GM21381 (cell line): ENCODE data around the gene HJV.

ENCODE experiments used
- ATAC-seq: cut with Tn5 transposase; IDR thresholded peaks from one replicate; pipeline ENCODE4 v1.9.1; 2021; ENCODE audit warnings: mild to moderate bottlenecking, moderate library complexity; ENCODE audit not compliant: unreplicated experiment

HJV gene

GRCh38 chr1:145994391-145995120 lies 27.0 kb downstream of the HJV start:
- ATAC-seq, result no peak

- no peak for ATAC-seq
Observed at GRCh38 chr1:145993618-145994390, 27.7 kb downstream of the HJV start.

- ATAC-seq, result no peak
Observed at GRCh38 chr1:145992958-145993617, 28.4 kb downstream of the HJV start.

GRCh38 chr1:145992502-145992936 lies 29.0 kb downstream of the HJV start:
- no peak for ATAC-seq

GRCh38 chr1:145991735-145992412 lies 29.7 kb downstream of the HJV start:
- ATAC-seq, result no peak

DNA sequence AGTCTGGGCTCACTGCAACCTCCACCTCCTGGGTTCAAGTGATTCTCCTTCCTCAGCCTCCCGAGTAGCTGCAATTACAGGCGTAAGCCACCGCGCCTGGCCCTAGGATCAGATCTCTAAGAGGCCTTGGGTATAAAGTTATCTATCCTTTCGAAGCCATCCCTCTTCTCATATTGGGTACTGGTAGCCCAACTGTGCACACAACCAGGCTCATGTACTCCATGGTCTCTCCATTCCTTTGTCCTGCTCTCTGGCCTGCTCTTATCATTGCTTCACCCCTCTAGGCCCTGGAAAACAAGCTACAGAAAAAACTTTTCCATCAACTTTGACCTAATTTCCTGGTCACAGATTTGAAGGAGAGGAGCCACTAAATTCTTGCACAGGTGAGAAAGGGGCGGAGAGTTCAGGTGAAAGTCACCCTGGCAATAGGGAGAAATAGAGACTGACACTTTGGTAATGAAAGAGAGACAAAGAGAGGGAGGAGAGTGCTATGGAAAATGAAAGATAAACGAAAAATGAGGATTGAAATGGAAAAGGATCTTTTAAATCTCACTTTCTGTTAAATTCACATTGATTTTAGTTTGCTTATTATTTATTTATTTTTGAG lies 31.2 kb downstream of the HJV start:
- ATAC-seq, result no peak

GRCh38 chr1:145988773-145989172 lies 32.8 kb downstream of the HJV start:
- ATAC-seq, result no peak

- no peak for ATAC-seq
Observed at GRCh38 chr1:145987926-145988325, 33.6 kb downstream of the HJV start.

DNA sequence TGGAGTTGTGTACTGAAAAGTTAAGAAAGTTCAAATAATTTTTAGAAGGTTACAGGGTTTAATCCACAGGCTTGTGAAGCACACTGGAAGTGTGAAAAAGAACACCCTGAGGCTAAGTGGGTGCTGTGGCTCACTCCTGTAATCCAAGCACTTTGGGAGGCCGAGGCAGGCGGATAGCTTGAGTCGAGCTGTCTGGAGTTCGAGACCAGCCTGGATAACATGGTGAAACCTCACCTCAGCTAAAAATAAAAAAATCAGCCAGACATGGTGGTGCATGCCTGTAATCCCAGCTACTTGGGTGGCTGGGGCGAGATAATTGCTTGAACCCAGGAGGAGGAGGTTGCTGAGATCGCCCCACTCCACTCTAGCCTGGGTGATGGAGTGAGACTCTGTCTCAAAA lies 35.0 kb downstream of the HJV start:
- ATAC-seq, result no peak

DNA sequence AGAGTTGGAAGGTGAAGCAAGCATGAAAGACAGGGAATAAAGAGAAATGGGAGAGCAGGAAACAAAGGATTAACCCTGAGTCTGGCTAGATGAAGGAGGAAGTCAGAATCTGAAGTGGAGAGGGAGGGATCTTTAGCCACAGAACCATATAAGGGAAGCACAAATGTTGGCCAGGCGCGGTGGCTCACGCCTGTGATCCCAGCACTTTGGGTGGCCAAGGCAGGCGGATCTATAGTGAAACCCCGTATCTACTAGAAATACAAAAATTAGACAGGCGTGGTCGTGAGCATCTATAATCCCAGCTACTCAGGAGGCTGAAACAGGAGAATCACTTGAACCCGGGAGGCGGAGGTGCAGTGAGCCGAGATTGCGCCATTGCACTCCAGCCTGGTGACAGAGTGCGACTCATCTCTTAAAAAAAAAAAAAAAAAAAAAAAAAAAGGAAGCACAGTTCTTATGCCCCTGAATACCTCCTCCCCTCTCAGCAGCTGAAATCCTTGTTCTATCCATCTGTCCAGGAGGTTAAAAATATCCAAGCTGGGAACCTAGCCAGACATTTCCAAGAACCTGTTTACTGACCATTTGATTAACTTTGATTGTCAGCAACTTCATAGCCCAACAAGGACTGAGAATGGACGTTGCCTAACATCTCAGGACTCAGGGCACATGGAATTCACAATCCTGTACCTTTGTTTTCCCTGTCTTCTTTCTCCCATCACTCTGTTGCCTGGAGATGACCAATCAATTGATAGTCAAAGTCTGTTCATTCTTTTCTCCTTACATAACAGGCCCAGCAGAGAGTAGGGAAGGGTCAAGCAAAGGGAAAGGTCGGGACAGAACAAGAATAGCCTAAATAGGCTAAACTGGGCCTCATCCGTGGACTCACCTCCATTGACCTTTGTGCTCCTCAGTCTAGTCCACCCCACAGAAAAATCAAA lies 35.8 kb downstream of the HJV start:
- no peak for ATAC-seq

DNA sequence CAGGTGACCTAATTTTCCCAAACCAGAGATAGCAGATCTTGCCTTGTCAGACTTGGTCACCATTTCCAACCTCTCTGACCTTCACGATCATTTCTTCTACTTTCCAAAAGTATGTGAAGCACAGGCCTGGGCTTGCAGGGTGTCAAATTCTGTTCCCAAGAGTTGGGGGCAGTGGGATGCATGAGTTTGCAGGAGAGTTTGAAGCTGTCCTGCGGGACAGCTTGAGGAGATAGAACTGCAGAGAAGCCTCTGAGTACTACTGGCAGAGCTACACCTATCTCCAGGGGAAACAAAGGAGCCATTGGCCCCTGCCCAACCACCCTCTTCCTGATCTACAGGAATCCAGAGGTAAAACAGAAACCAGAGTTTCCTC lies 36.4 kb downstream of the HJV start:
- no peak for ATAC-seq

DNA sequence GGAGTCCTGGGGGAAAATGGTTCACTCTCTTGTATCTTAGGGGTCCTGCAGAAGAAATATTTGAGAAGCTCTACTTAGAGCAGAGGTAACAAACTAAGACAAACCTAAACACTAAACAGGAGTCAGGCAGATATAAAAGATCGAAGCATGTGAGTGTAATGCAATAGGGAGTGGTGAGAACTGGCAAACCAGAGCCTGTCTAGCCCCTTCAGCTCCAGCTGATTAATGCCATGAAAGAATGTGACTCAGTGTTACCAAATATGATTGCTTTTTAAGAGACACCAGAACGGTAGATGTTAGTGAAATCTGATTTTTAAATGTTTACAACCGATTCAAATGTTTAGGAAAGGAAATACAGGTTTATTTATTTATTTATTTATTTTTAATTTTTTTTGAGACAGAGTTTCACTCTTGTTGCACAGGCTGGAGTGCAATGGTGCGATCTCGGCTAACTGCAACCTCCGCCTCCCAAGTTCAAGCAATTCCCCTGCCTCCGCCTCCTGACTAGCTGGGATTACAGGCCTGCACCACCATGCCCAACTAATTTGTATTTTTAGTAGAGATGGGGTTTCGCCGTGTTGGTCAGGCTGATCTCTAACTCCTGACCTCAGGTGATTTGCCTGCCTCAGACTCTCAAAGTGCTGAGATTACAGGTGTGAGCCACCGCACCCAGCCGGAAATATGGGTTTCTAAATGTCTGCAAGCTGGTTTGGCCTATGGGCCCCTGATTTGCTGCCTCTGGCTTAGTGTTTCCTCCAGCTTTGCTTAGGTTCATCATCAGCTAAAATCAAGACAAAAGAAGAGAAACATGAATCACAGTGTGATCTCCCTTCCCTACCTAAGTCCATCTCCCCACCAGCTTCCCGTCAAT lies 37.3 kb downstream of the HJV start:
- no peak for ATAC-seq

GRCh38 chr1:145983206-145983675 lies 38.3 kb downstream of the HJV start:
- ATAC-seq, result no peak

DNA sequence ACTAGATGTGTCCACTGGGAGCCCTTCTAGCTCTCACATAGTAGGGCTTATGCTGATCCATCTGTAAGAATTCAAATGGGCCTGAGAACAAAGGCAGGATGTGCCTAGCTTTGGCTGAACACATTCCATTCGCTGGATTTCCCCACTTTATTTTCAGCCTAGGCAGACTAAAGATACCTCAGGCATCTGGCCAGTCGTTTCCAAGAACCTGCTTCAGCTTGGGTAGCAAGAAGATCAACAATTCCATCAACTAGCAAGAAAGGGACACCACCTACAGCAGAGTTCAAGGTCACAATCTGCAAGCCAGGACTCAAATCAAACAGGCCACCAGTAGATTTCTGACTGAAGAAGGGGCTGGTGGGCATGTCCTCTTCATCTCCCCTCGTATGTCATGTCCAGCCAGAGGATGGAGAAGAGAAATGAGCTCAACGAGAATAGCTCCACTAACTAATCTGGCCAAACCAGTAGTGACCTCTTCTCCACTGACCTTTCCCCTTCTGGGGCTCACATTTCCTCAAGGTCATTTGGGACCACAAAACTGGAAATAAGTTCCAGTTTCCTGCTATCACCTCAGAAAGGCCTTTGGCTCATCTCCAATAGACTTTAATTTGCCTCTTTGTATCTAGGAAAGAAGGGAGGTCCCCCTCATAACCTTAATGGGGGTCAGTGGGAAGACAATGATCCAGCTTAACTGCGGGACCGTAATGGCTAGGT lies 39.4 kb downstream of the HJV start:
- ATAC-seq, result no peak

GRCh38 chr1:145980457-145980994 lies 41.0 kb downstream of the HJV start:
- no peak for ATAC-seq

DNA sequence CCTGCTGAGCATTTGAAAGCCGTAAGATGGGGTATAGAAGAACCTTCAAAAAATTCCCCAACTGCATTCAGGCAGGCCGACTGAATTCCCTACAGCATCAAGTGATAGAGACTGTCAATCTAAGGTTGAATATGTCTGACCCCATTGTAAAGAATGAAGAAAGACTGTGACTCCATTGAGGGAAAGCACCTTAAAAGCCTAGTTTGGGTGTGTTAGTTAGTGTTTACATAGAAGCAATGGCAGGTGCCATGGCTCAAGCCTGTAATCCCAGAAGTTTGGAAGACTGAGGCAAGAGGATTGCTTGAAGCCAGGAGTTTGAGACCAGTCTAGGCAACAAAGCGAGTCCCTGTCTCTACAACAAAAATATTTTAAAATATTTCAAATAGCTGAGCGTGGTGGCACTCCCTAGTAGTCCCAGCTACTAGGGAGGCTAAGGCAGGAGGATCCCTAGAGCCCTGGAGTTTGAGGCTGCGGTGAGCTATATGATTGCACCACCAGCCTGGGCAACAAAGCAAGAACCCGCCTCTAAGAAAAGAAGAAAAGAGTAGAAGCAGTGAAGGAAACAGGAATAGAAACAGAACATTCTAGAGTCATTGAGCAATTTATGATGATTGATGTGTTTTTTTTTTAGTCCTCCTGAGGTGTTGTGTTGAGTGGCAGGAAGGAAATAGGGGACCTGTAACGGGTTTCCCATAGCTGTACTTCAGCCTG lies 41.6 kb downstream of the HJV start:
- peak; percentile 10 for ATAC-seq
